ENCODE results near the gene PLEKHM3. TPM values are rescaled to one million over a fixed set of nuclear protein-coding genes. Genes with fewer than 3 reads are reported as not detected.

PLEKHM3 gene
- total and polyA plus RNA-seq, 2 experiments from 2014 or later: 3.9 to 8.8 TPM

DNA sequence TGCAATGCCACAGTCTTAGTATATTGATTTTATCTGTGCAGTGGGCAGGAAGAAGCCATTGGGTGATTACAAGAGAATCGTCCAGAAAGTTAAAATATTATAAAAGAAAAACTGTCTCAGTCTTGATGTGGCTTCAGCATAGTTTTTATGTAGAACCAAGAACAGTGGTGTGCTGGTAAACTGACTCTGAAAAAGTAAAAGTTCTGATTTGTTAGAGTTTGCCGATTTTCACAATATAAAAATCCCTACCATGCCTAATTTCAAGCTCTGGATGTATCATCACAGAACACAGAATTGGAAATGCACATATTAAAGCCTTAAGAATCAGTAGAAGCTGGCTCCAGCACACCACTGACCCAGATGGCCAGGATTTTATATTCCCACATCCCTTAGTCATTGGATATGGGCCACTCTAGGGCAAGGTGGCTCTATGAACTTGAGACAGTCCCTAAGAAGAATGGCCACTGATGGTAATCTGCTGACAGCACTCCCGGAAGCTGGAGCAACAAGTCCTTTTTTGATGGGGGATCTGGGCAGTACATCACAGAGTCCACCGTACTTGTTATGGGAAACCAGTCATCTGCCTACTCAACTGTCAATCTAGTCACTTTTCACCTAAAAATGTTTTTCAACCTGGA, 9.3 kb upstream of the PLEKHM3 start:
- Histone ChIP-seq H3K79me2 (replicated peaks; ENCODE audit: insufficient read depth) (no peaks in the 10 kb centered on the region), H3K36me3 (ENCODE audit: insufficient read depth) (no peaks in the 10 kb centered on the region), H3K27ac (ENCODE audit: low read depth) (no peak overlapping the region), H3K27me3 (ENCODE audit: insufficient read depth) (no peaks in the 10 kb centered on the region), H2AFZ (no peak overlapping the region), H4K20me1 (replicated peaks; ENCODE audit: insufficient read depth) (no peaks in the 10 kb centered on the region), H3K4me3 (no peak overlapping the region), H3K4me1 (ENCODE audit: insufficient read depth) (no peaks in the 10 kb centered on the region), H3F3A (replicated peaks; ENCODE audit: low read depth) (no peaks in the 10 kb centered on the region), H3K9me2 (ENCODE audit: insufficient read depth) (no peaks in the 10 kb centered on the region), H3K4me2 (no peak overlapping the region)
- DNase-seq (ENCODE audit: low spot score): no peak
- Mint-ChIP-seq H3K4me3 (no peak overlapping the region), H3K9me3 (peaks cover 7% of the 10 kb centered on the region; the same call in 2 of the 3 replicates), H3K4me1 (peaks cover 3% of the 10 kb centered on the region; the same call in 1 of the 3 replicates), H3K27me3 (ENCODE audit: insufficient read depth, low read depth, poor library complexity) (peaks cover 2% of the 10 kb centered on the region), H3K36me3 (ENCODE audit: low read depth) (0 out of 3 replicates have a peak, but pooled peaks cover 2% of the 10 kb centered on the region), H3K27ac (no peak overlapping the region)
- TF ChIP-seq, protein P1, sequence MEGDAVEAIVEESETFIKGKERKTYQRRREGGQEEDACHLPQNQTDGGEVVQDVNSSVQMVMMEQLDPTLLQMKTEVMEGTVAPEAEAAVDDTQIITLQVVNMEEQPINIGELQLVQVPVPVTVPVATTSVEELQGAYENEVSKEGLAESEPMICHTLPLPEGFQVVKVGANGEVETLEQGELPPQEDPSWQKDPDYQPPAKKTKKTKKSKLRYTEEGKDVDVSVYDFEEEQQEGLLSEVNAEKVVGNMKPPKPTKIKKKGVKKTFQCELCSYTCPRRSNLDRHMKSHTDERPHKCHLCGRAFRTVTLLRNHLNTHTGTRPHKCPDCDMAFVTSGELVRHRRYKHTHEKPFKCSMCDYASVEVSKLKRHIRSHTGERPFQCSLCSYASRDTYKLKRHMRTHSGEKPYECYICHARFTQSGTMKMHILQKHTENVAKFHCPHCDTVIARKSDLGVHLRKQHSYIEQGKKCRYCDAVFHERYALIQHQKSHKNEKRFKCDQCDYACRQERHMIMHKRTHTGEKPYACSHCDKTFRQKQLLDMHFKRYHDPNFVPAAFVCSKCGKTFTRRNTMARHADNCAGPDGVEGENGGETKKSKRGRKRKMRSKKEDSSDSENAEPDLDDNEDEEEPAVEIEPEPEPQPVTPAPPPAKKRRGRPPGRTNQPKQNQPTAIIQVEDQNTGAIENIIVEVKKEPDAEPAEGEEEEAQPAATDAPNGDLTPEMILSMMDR (conservative IDR thresholded peaks at IDR 0.05; ENCODE audit: low read depth in 2 of 2): no peak
- TF ChIP-seq, protein P2, sequence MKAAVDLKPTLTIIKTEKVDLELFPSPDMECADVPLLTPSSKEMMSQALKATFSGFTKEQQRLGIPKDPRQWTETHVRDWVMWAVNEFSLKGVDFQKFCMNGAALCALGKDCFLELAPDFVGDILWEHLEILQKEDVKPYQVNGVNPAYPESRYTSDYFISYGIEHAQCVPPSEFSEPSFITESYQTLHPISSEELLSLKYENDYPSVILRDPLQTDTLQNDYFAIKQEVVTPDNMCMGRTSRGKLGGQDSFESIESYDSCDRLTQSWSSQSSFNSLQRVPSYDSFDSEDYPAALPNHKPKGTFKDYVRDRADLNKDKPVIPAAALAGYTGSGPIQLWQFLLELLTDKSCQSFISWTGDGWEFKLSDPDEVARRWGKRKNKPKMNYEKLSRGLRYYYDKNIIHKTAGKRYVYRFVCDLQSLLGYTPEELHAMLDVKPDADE (IDR thresholded peaks at IDR 0.05): no peak
- TF ChIP-seq POLR2AphosphoS5 (IDR thresholded peaks at IDR 0.05; ENCODE audit: low read depth) (no peak), CREB1 (CRISPR knock-in tag; IDR thresholded peaks at IDR 0.05; ENCODE audit: low read depth) (no peak), ZNF114 (CRISPR knock-in tag; IDR thresholded peaks at IDR 0.05) (no peak), NANOG (IDR thresholded peaks at IDR 0.05; ENCODE audit: borderline replicate concordance) (no peak), JUNB (IDR thresholded peaks at IDR 0.05; ENCODE audit: unreplicated experiment) (no peak), ZNF331 (CRISPR knock-in tag; IDR thresholded peaks at IDR 0.05; ENCODE audit: low read depth) (no peak), EZH2phosphoT487 (IDR thresholded peaks at IDR 0.05; ENCODE audit: unreplicated experiment) (no peak), STAT1 (IDR thresholded peaks at IDR 0.05; ENCODE audit: unreplicated experiment) (no peak)
- TF ChIP-seq, protein P3, sequence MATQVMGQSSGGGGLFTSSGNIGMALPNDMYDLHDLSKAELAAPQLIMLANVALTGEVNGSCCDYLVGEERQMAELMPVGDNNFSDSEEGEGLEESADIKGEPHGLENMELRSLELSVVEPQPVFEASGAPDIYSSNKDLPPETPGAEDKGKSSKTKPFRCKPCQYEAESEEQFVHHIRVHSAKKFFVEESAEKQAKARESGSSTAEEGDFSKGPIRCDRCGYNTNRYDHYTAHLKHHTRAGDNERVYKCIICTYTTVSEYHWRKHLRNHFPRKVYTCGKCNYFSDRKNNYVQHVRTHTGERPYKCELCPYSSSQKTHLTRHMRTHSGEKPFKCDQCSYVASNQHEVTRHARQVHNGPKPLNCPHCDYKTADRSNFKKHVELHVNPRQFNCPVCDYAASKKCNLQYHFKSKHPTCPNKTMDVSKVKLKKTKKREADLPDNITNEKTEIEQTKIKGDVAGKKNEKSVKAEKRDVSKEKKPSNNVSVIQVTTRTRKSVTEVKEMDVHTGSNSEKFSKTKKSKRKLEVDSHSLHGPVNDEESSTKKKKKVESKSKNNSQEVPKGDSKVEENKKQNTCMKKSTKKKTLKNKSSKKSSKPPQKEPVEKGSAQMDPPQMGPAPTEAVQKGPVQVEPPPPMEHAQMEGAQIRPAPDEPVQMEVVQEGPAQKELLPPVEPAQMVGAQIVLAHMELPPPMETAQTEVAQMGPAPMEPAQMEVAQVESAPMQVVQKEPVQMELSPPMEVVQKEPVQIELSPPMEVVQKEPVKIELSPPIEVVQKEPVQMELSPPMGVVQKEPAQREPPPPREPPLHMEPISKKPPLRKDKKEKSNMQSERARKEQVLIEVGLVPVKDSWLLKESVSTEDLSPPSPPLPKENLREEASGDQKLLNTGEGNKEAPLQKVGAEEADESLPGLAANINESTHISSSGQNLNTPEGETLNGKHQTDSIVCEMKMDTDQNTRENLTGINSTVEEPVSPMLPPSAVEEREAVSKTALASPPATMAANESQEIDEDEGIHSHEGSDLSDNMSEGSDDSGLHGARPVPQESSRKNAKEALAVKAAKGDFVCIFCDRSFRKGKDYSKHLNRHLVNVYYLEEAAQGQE (IDR thresholded peaks at IDR 0.05; ENCODE audit: unreplicated experiment): no peak
- TF ChIP-seq, protein P4, sequence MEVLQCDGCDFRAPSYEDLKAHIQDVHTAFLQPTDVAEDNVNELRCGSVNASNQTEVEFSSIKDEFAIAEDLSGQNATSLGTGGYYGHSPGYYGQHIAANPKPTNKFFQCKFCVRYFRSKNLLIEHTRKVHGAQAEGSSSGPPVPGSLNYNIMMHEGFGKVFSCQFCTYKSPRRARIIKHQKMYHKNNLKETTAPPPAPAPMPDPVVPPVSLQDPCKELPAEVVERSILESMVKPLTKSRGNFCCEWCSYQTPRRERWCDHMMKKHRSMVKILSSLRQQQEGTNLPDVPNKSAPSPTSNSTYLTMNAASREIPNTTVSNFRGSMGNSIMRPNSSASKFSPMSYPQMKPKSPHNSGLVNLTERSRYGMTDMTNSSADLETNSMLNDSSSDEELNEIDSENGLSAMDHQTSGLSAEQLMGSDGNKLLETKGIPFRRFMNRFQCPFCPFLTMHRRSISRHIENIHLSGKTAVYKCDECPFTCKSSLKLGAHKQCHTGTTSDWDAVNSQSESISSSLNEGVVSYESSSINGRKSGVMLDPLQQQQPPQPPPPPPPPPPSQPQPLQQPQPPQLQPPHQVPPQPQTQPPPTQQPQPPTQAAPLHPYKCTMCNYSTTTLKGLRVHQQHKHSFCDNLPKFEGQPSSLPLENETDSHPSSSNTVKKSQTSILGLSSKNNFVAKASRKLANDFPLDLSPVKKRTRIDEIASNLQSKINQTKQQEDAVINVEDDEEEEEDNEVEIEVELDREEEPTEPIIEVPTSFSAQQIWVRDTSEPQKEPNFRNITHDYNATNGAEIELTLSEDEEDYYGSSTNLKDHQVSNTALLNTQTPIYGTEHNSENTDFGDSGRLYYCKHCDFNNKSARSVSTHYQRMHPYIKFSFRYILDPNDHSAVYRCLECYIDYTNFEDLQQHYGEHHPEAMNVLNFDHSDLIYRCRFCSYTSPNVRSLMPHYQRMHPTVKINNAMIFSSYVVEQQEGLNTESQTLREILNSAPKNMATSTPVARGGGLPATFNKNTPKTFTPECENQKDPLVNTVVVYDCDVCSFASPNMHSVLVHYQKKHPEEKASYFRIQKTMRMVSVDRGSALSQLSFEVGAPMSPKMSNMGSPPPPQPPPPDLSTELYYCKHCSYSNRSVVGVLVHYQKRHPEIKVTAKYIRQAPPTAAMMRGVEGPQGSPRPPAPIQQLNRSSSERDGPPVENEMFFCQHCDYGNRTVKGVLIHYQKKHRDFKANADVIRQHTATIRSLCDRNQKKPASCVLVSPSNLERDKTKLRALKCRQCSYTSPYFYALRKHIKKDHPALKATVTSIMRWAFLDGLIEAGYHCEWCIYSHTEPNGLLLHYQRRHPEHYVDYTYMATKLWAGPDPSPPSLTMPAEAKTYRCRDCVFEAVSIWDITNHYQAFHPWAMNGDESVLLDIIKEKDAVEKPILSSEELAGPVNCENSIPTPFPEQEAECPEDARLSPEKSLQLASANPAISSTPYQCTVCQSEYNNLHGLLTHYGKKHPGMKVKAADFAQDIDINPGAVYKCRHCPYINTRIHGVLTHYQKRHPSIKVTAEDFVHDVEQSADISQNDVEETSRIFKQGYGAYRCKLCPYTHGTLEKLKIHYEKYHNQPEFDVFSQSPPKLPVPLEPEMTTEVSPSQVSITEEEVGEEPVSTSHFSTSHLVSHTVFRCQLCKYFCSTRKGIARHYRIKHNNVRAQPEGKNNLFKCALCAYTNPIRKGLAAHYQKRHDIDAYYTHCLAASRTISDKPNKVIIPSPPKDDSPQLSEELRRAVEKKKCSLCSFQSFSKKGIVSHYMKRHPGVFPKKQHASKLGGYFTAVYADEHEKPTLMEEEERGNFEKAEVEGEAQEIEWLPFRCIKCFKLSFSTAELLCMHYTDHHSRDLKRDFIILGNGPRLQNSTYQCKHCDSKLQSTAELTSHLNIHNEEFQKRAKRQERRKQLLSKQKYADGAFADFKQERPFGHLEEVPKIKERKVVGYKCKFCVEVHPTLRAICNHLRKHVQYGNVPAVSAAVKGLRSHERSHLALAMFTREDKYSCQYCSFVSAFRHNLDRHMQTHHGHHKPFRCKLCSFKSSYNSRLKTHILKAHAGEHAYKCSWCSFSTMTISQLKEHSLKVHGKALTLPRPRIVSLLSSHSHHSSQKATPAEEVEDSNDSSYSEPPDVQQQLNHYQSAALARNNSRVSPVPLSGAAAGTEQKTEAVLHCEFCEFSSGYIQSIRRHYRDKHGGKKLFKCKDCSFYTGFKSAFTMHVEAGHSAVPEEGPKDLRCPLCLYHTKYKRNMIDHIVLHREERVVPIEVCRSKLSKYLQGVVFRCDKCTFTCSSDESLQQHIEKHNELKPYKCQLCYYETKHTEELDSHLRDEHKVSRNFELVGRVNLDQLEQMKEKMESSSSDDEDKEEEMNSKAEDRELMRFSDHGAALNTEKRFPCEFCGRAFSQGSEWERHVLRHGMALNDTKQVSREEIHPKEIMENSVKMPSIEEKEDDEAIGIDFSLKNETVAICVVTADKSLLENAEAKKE (CRISPR knock-in tag; IDR thresholded peaks at IDR 0.05): no peak
- no peak for ATAC-seq

Measured in GM23338 (cell line).